ENCODE data around the gene KRTAP10-11. TPM values are rescaled to one million over a fixed set of nuclear protein-coding genes. Genes with fewer than 3 reads are reported as not detected.

The KRTAP10-11 gene
- total RNA-seq, 4 donors from 2014 or later: not detected

DNA sequence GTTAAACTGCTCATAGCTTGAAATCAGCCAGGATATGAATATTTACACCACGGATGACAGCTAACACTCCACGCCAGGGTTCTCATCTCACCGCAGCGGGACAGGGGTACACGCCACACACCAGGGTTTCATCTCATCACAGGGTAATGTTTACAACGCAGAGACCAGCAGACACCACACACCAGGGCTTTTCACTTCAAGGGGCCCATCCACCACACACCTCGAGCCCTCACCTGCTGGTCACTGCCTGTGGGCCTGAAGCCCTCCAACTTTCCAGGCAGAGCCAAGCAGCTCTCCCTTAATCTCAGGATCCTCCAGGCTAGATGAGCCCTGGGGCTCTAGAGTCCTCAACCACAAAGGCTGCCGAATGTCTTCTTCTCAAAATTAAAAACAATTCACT is 49.4 kb downstream of the KRTAP10-11 start:
- TF ChIP-seq, protein P1, sequence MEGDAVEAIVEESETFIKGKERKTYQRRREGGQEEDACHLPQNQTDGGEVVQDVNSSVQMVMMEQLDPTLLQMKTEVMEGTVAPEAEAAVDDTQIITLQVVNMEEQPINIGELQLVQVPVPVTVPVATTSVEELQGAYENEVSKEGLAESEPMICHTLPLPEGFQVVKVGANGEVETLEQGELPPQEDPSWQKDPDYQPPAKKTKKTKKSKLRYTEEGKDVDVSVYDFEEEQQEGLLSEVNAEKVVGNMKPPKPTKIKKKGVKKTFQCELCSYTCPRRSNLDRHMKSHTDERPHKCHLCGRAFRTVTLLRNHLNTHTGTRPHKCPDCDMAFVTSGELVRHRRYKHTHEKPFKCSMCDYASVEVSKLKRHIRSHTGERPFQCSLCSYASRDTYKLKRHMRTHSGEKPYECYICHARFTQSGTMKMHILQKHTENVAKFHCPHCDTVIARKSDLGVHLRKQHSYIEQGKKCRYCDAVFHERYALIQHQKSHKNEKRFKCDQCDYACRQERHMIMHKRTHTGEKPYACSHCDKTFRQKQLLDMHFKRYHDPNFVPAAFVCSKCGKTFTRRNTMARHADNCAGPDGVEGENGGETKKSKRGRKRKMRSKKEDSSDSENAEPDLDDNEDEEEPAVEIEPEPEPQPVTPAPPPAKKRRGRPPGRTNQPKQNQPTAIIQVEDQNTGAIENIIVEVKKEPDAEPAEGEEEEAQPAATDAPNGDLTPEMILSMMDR (IDR thresholded peaks at IDR 0.05; ENCODE audit: low read depth): no peak

DNA sequence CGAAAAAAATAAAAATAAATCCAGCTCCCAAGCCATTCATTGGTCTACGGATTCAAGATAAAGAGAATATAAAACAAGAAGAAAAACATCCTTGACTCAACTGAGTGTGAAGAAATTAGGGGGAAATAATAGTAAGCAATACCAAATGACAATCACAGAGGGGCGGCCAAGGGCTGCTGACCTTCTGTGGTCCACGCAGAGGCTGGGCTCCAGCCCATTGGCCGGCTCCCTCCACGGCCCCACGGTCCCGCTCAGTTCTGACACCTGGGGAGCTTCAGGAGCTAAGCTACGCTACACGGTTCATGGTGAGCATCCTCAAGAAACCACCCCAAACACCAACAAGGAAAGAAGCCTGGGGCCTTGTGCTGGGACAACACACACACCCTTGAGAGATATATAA is 50.4 kb downstream of the KRTAP10-11 start:
- TF ChIP-seq, protein P1 (IDR thresholded peaks at IDR 0.05; ENCODE audit: low read depth): no peak

Small RNAs within 50 kb of the gene (small RNA-seq; reads per million reads assigned to genes)
- not detected for gene KRTAP12-6P

Other genes starting within 250 kb of the KRTAP10-11 start
- gene LRRC3, start 190.9 kb upstream of the KRTAP10-11 start, total RNA-seq: 1 to 10 TPM in 3 of 4 donors, under 1 TPM in 1; 0.98 to 4.2 (median 3.0) TPM
- gene KRTAP10-1, start 106.2 kb upstream of the KRTAP10-11 start, total RNA-seq: not detected
- gene KRTAP10-2, start 94.9 kb upstream of the KRTAP10-11 start, total RNA-seq: not detected
- not detected for gene KRTAP10-3, start 87.6 kb upstream of the KRTAP10-11 start, total RNA-seq
- gene KRTAP10-4, start 72.7 kb upstream of the KRTAP10-11 start, total RNA-seq: not detected
- not detected for gene KRTAP10-5, start 65.8 kb upstream of the KRTAP10-11 start, total RNA-seq
- gene KRTAP10-6, start 53.9 kb upstream of the KRTAP10-11 start, total RNA-seq: not detected
- gene KRTAP10-7, start 45.8 kb upstream of the KRTAP10-11 start, total RNA-seq: not detected
- gene KRTAP10-8, start 34.3 kb upstream of the KRTAP10-11 start, total RNA-seq: not detected
- not detected for gene KRTAP10-9, start 19.3 kb upstream of the KRTAP10-11 start, total RNA-seq
- gene KRTAP10-10, start 9.1 kb upstream of the KRTAP10-11 start, total RNA-seq: not detected
- gene KRTAP12-4, start 8.2 kb downstream of the KRTAP10-11 start, total RNA-seq: not detected
- not detected for gene KRTAP12-3, start 11.5 kb downstream of the KRTAP10-11 start, total RNA-seq
- gene KRTAP12-2, start 20.5 kb downstream of the KRTAP10-11 start, total RNA-seq: not detected
- gene KRTAP12-1, start 35.7 kb downstream of the KRTAP10-11 start, total RNA-seq: not detected
- gene KRTAP10-12, start 50.8 kb downstream of the KRTAP10-11 start, total RNA-seq: not detected
- not detected for gene TSPEAR, start 65.2 kb downstream of the KRTAP10-11 start, total RNA-seq
- 100 to 1,000 TPM in 2 of 4 donors, 10 to 100 TPM in 2; 64.4 to 144 (median 100) TPM for gene UBE2G2, start 155.4 kb downstream of the KRTAP10-11 start, total RNA-seq
- gene SUMO3, start 171.6 kb downstream of the KRTAP10-11 start, total RNA-seq: 10 to 100 TPM; 41.3 to 77.0 (median 59.4) TPM
- gene PTTG1IP, start 227.3 kb downstream of the KRTAP10-11 start, total RNA-seq: 100 to 1,000 TPM; 131 to 244 (median 148) TPM

Measured in subcutaneous adipose tissue (tissue), 4 donors.